Measurements from ENCODE around the gene TMEM214.

DNA sequence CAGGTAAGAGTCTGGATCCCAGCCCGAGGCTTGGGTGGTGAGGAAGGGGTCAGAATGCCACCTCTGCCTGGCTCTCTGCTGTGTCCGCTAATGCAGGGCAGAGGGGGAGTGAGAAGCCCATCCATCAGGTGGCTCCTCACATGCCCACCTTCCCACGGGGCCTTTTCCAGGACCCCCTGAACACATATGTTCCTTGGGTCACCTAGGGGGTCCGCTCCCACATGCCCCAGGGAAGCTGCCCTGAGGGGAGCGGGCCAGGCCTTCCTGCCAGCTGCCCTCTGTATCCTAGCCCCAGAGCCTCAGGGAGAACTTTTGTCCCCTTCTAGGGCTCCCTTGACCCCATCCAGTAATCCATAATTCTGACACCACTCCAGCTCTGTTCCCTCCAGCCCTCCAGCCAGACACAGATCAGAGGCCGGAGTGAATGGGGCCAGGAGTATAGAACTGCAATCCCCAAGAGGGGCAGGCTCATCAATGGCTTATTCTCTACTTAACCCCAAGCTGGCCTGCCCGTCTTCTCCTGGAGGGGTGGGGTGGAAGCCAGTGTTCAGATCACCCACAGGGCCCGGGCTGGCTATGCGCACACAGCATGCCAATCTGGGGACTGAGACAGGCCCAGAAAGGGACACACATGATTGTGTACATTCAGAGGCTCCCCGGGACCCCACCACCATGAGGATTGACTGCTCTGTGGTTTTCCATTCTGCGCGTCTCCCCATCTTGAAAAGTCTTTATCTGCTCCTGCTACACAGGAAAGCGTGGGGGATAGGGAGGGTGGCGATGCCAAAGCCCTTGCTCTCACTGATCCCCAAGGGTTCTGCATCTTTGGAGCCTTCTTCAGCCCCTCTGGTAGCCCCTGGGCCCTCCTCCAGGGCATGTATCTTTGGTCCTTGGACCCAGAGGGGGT, 46.7 kb downstream of the TMEM214 start:
- TF ChIP-seq CTCF (IDR thresholded peaks at IDR 0.05) (no peak), POLR2A (IDR thresholded peaks at IDR 0.05) (no peak)
